ENCODE data around the gene FAM124A.

FAM124A gene

GRCh38 chr13:51243227-51243626, 21.0 kb downstream of the FAM124A start:
- no peak for DNase-seq (ENCODE audit: low spot score)

- DNase-seq (ENCODE audit: low spot score) = no peak
These were observed 21.6 kb downstream of the FAM124A start for GRCh38 chr13:51243832-51244231.

GRCh38 chr13:51244637-51245405, 22.6 kb downstream of the FAM124A start:
- DNase-seq (ENCODE audit: low spot score) = no peak

GRCh38 chr13:51245583-51245982, 23.4 kb downstream of the FAM124A start:
- no peak for DNase-seq (ENCODE audit: low spot score)

GRCh38 chr13:51246025-51246417, 23.8 kb downstream of the FAM124A start:
- no peak for DNase-seq (ENCODE audit: low spot score)

GRCh38 chr13:51246418-51247277, 24.4 kb downstream of the FAM124A start:
- no peak for DNase-seq (ENCODE audit: low spot score)

- no peak for DNase-seq (ENCODE audit: low spot score)
These were observed 27.1 kb downstream of the FAM124A start for GRCh38 chr13:51249255-51249654.

- DNase-seq (ENCODE audit: low spot score) = no peak
These were observed 27.9 kb downstream of the FAM124A start for GRCh38 chr13:51249770-51250741.

- DNase-seq (ENCODE audit: low spot score) = no peak
These were observed 29.3 kb downstream of the FAM124A start for GRCh38 chr13:51251480-51251879.

GRCh38 chr13:51252954-51253532, 30.8 kb downstream of the FAM124A start:
- DNase-seq (ENCODE audit: low spot score) = no peak

- DNase-seq (ENCODE audit: low spot score) = no peak
These were observed 33.4 kb downstream of the FAM124A start for GRCh38 chr13:51255556-51255955.

- no peak for DNase-seq (ENCODE audit: low spot score)
These were observed 35.0 kb downstream of the FAM124A start for GRCh38 chr13:51257187-51257586.

- DNase-seq (ENCODE audit: low spot score) = no peak
These were observed 36.7 kb downstream of the FAM124A start for GRCh38 chr13:51258612-51259548.

- DNase-seq (ENCODE audit: low spot score) = no peak
These were observed 38.0 kb downstream of the FAM124A start for GRCh38 chr13:51260154-51260553.

- DNase-seq (ENCODE audit: low spot score) = no peak
These were observed 39.5 kb downstream of the FAM124A start for GRCh38 chr13:51261610-51262249.

GRCh38 chr13:51262501-51263211, 40.5 kb downstream of the FAM124A start:
- DNase-seq (ENCODE audit: low spot score) = no peak

GRCh38 chr13:51266642-51267041, 44.4 kb downstream of the FAM124A start:
- no peak for DNase-seq (ENCODE audit: low spot score)

- DNase-seq (ENCODE audit: low spot score) = no peak
These were observed 45.4 kb downstream of the FAM124A start for GRCh38 chr13:51267622-51268021.

GRCh38 chr13:51269039-51269438, 46.8 kb downstream of the FAM124A start:
- DNase-seq (ENCODE audit: low spot score) = no peak
